WTC11 (cell line): ENCODE results near the gene FAF1. TPM values are rescaled to one million over a fixed set of nuclear protein-coding genes. Genes with fewer than 3 reads are reported as not detected.

Experiments used
- ATAC-seq: fragments of 200-7000 bp; cut with Tn5 transposase; 2 replicates; pipeline ENCODE4 v1.10.0; 2021; ENCODE audit warnings: mild to moderate bottlenecking, moderate library complexity
- CTCF ChIA-PET: fragments of 300-600 bp; sonication (Branson Sonifier 250); formaldehyde crosslinking; loops from one replicate; lab custom pipeline; 2021; ENCODE audit warnings: antibody characterized with exemption; lab: Charles Lee
- POLR2A ChIA-PET: fragments of 350-600 bp; sonication (Branson Sonifier 250); formaldehyde crosslinking; loops from one replicate; lab custom pipeline; 2021; ENCODE audit warnings: antibody characterized with exemption; lab: Charles Lee
- DNase-seq: peaks from one replicate; pipeline ENCODE4 v3.0.0; 2021; ENCODE audit warnings: low spot score
- H3K27ac Mint-ChIP-seq: 2 replicates; pipeline ENCODE4 v1.8.0; 2021; ENCODE audit warnings: mixed read lengths
- H3K27me3 Mint-ChIP-seq: 2 replicates; pipeline ENCODE4 v1.8.0; 2021; ENCODE audit warnings: low read depth, mild to moderate bottlenecking, moderate library complexity, mixed read lengths
- H3K36me3 Mint-ChIP-seq: 2 replicates; pipeline ENCODE4 v1.8.0; 2021; ENCODE audit warnings: mixed read lengths
- H3K4me1 Mint-ChIP-seq: 2 replicates; pipeline ENCODE4 v1.8.0; 2022; ENCODE audit warnings: mixed read lengths
- H3K4me3 Mint-ChIP-seq: 2 replicates; pipeline ENCODE4 v1.8.0; 2021; ENCODE audit warnings: mild to moderate bottlenecking, moderate library complexity, mixed read lengths
- H3K9me3 Mint-ChIP-seq: 2 replicates; pipeline ENCODE4 v1.8.0; 2021; ENCODE audit warnings: mixed read lengths
- CREM ChIP-seq: sonication (generic); formaldehyde crosslinking; IDR thresholded peaks from 2 replicates; pipeline ENCODE4 v1.8.1; 2022; ENCODE audit warnings: mild to moderate bottlenecking, missing genetic modification reagents, moderate library complexity
- EMX1 ChIP-seq: fragments of 250-450 bp; sonication (Bioruptor Pico); IDR thresholded peaks from 2 replicates; pipeline ENCODE4 v1.8.0; 2021; ENCODE audit warnings: mild to moderate bottlenecking
- ESRRA ChIP-seq: sonication (generic); formaldehyde crosslinking; IDR thresholded peaks from 2 replicates; pipeline ENCODE4 v1.8.1; 2022; ENCODE audit warnings: mild to moderate bottlenecking, missing genetic modification reagents, borderline replicate concordance
- FOXJ3 ChIP-seq: sonication (generic); formaldehyde crosslinking; IDR thresholded peaks from 2 replicates; pipeline ENCODE4 v1.9.0; 2021; ENCODE audit warnings: missing genetic modification reagents, mild to moderate bottlenecking, borderline replicate concordance
- FOXP1 ChIP-seq: sonication (generic); formaldehyde crosslinking; IDR thresholded peaks from 2 replicates; pipeline ENCODE4 v1.8.0; 2022; ENCODE audit warnings: missing genetic modification reagents, mild to moderate bottlenecking, moderate library complexity, borderline replicate concordance
- IRF2 ChIP-seq: sonication (generic); formaldehyde crosslinking; IDR thresholded peaks from 2 replicates; pipeline ENCODE4 v1.8.0; 2022; ENCODE audit warnings: low read depth, missing genetic modification reagents, borderline replicate concordance
- JAZF1 ChIP-seq: fragments of 250-450 bp; sonication (Bioruptor Pico); IDR thresholded peaks from 2 replicates; pipeline ENCODE4 v1.9.0; 2021; ENCODE audit warnings: moderate library complexity, mild to moderate bottlenecking, inconsistent platforms
- KAT7 ChIP-seq: sonication (generic); formaldehyde crosslinking; IDR thresholded peaks from 2 replicates; pipeline ENCODE4 v1.8.1; 2023; ENCODE audit warnings: missing genetic modification reagents, mild to moderate bottlenecking, borderline replicate concordance
- NFE2L1 ChIP-seq: sonication (generic); formaldehyde crosslinking; IDR thresholded peaks from 2 replicates; pipeline ENCODE4 v1.8.1; 2023; ENCODE audit warnings: missing genetic modification reagents
- NR1H2 ChIP-seq: sonication (generic); formaldehyde crosslinking; IDR thresholded peaks from 2 replicates; pipeline ENCODE4 v1.9.0; 2021; ENCODE audit warnings: mild to moderate bottlenecking, moderate library complexity, missing genetic modification reagents
- RORB ChIP-seq: fragments of 250-450 bp; sonication (Bioruptor Pico); IDR thresholded peaks from 2 replicates; pipeline ENCODE4 v1.9.0; 2021; ENCODE audit warnings: mild to moderate bottlenecking
- SP1 ChIP-seq: sonication (generic); formaldehyde crosslinking; conservative IDR thresholded peaks from 2 replicates; pipeline ENCODE4 v1.8.1; 2022; ENCODE audit warnings: missing genetic modification reagents
- TCF7 ChIP-seq: sonication (generic); formaldehyde crosslinking; IDR thresholded peaks from 2 replicates; pipeline ENCODE4 v1.8.0; 2022; ENCODE audit warnings: mild to moderate bottlenecking, low read depth, missing genetic modification reagents, moderate library complexity
- TP53 ChIP-seq: sonication (generic); formaldehyde crosslinking; IDR thresholded peaks from 2 replicates; pipeline ENCODE4 v1.8.1; 2023; ENCODE audit warnings: mild to moderate bottlenecking, missing genetic modification reagents
- ZBTB21 ChIP-seq: sonication (generic); formaldehyde crosslinking; IDR thresholded peaks from 2 replicates; pipeline ENCODE4 v1.8.1; 2023; ENCODE audit warnings: mild to moderate bottlenecking, missing genetic modification reagents, borderline replicate concordance
- ZNF121 ChIP-seq: sonication (generic); formaldehyde crosslinking; IDR thresholded peaks from 2 replicates; pipeline ENCODE4 v1.8.0; 2023; ENCODE audit warnings: missing genetic modification reagents
- ZNF219 ChIP-seq: sonication (generic); formaldehyde crosslinking; IDR thresholded peaks from 2 replicates; pipeline ENCODE4 v1.8.0; 2023; ENCODE audit warnings: missing genetic modification reagents, mild to moderate bottlenecking, borderline replicate concordance
- ZNF232 ChIP-seq: sonication (generic); formaldehyde crosslinking; IDR thresholded peaks from 2 replicates; pipeline ENCODE4 v1.8.0; 2022; ENCODE audit warnings: mild to moderate bottlenecking, missing genetic modification reagents
- ZNF317 ChIP-seq: sonication (generic); formaldehyde crosslinking; IDR thresholded peaks from 2 replicates; pipeline ENCODE4 v1.8.1; 2023; ENCODE audit warnings: low read depth, mild to moderate bottlenecking, moderate library complexity, missing genetic modification reagents, borderline replicate concordance
- ZNF396 ChIP-seq: fragments of 250-450 bp; sonication (Bioruptor Pico); IDR thresholded peaks from 2 replicates; pipeline ENCODE4 v1.8.0; 2021; ENCODE audit warnings: mild to moderate bottlenecking, moderate library complexity, borderline replicate concordance
- total RNA-seq: library from RNA; stranded (reverse); gene quantifications from 3 replicates; pipeline ENCODE4 v1.2.3, GENCODE V29; 2021
- TF ChIP-seq, protein P1 (sequence below): sonication (generic); formaldehyde crosslinking; IDR thresholded peaks from 2 replicates; pipeline ENCODE4 v1.8.0; 2022; ENCODE audit warnings: mild to moderate bottlenecking, missing genetic modification reagents
- TF ChIP-seq, protein P2 (sequence below): fragments of 250-450 bp; sonication (Bioruptor Pico); IDR thresholded peaks from 2 replicates; pipeline ENCODE4 v1.9.0; 2021; ENCODE audit warnings: mild to moderate bottlenecking
- TF ChIP-seq, protein P3 (sequence below): sonication (generic); formaldehyde crosslinking; IDR thresholded peaks from 2 replicates; pipeline ENCODE4 v1.8.1; 2022; ENCODE audit warnings: low read depth, mild to moderate bottlenecking, moderate library complexity, missing genetic modification reagents, borderline replicate concordance

Gene FAF1
- total RNA-seq, 1 experiment from 2014 or later: 53.5 TPM

DNA sequence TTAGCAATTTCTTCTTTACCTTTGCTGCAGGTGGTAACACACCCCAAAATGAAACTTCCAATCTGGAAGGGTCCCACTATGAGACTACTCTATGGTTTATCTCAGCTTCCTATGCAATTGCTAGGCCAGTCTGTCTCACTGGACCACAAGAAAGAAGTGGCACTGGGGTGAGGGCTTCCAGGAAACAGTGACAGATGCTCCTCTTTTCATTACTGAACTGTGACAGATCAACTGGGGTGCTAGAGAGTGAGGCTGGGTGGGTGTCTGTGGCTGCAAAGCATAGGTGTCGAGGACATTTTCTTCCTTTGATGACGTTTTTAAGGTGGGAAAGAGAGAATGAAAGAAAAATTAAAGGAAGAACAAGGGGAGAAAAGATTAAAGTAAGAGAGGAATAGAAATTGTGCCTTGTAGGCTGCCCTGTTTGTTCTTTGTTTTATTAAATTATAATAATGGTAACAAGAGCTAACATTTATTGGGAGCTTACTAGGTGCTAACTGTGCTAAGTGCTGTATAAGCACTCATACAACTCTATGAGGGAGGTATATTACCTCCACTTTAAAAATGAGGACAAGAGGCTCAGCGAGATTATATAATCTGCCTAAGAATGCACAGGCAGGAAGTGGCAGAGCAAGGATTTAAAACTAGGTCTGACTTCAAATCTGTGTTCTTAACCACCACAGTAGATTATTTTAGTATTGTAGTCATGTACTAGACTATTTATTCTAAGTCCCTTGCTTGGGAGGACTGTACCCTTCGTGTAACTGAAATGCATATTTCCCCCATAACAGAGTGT, 509.0 kb downstream of the FAF1 start:
- Mint-ChIP-seq H3K4me1 (peaks cover 14% of the 10 kb centered on the region), H3K9me3 (no peaks in the 10 kb centered on the region), H3K27ac (no peak overlapping the region), H3K27me3 (peaks cover 7% of the 10 kb centered on the region; the same call in 1 of the 2 replicates), H3K4me3 (no peak overlapping the region), H3K36me3 (no peaks in the 10 kb centered on the region)
- POLR2A ChIA-PET: no interaction called here
- ATAC-seq (no peak), DNase-seq (no peak)
- TF ChIP-seq IRF2 (no peak), ZNF232 (no peak), RORB (CRISPR knock-in tag) (no peak), ZNF396 (CRISPR knock-in tag) (no peak), SP1 (CRISPR knock-in tag) (no peak), TP53 (no peak), ESRRA (CRISPR knock-in tag) (no peak), TCF7 (CRISPR knock-in tag) (no peak), ZNF317 (CRISPR knock-in tag) (no peak), ZNF121 (CRISPR knock-in tag) (no peak)
- TF ChIP-seq, protein P1, sequence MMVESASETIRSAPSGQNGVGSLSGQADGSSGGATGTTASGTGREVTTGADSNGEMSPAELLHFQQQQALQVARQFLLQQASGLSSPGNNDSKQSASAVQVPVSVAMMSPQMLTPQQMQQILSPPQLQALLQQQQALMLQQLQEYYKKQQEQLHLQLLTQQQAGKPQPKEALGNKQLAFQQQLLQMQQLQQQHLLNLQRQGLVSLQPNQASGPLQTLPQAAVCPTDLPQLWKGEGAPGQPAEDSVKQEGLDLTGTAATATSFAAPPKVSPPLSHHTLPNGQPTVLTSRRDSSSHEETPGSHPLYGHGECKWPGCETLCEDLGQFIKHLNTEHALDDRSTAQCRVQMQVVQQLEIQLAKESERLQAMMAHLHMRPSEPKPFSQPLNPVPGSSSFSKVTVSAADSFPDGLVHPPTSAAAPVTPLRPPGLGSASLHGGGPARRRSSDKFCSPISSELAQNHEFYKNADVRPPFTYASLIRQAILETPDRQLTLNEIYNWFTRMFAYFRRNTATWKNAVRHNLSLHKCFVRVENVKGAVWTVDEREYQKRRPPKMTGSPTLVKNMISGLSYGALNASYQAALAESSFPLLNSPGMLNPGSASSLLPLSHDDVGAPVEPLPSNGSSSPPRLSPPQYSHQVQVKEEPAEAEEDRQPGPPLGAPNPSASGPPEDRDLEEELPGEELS (CRISPR knock-in tag): no peak
- TF ChIP-seq, protein P2, sequence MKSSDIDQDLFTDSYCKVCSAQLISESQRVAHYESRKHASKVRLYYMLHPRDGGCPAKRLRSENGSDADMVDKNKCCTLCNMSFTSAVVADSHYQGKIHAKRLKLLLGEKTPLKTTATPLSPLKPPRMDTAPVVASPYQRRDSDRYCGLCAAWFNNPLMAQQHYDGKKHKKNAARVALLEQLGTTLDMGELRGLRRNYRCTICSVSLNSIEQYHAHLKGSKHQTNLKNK (CRISPR knock-in tag): no peak
- TF ChIP-seq, protein P3, sequence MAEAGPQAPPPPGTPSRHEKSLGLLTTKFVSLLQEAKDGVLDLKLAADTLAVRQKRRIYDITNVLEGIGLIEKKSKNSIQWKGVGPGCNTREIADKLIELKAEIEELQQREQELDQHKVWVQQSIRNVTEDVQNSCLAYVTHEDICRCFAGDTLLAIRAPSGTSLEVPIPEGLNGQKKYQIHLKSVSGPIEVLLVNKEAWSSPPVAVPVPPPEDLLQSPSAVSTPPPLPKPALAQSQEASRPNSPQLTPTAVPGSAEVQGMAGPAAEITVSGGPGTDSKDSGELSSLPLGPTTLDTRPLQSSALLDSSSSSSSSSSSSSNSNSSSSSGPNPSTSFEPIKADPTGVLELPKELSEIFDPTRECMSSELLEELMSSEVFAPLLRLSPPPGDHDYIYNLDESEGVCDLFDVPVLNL (CRISPR knock-in tag): no peak
- TF ChIP-seq, all 79 proteins: peak for 0
- CTCF ChIA-PET: no interaction called here

DNA sequence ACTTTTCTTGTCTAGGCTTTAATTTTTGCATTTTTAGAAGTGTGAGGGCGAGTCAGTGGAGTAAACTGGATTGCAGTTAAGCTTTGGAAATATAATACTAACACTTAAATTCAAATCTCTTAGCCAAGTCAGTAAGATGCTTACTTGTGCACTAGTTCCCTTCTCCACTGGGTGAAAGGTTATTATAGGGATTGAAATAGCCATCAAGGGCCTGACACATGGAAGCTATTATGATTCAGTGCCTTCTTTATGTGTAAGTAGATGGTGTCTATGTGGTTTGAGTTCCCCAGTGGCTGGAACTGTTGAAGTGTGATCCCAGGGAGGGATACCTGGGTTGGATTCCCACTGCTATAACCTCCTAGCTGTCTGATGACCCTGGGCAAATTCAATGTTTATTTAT, 512.1 kb downstream of the FAF1 start:
- no peak for TF ChIP-seq ZNF219
- no peak for TF ChIP-seq NFE2L1 (CRISPR knock-in tag)
- TF ChIP-seq FOXP1: no peak
- TF ChIP-seq EMX1 (CRISPR knock-in tag): no peak
- no peak for TF ChIP-seq KAT7 (CRISPR knock-in tag)
- TF ChIP-seq NR1H2 (CRISPR knock-in tag): no peak
- no peak for TF ChIP-seq FOXJ3
- TF ChIP-seq, protein P1 (CRISPR knock-in tag): no peak
- no peak for TF ChIP-seq JAZF1 (CRISPR knock-in tag)
- TF ChIP-seq ZBTB21 (CRISPR knock-in tag): no peak
- TF ChIP-seq CREM (CRISPR knock-in tag): no peak
- TF ChIP-seq TCF7 (CRISPR knock-in tag): no peak
- TF ChIP-seq, all 79 proteins: peak for 0
- Mint-ChIP-seq H3K27ac (no peak overlapping the region), H3K4me1 (peaks cover 8% of the 10 kb centered on the region), H3K27me3 (peaks cover 5% of the 10 kb centered on the region; the same call in 1 of the 2 replicates), H3K36me3 (no peaks in the 10 kb centered on the region), H3K4me3 (no peak overlapping the region), H3K9me3 (no peaks in the 10 kb centered on the region)
- DNase-seq: no peak
- ATAC-seq: no peak
- ChIA-PET POLR2A (no interaction called here), CTCF (interaction anchor here (1.0 kb wide), 2 partner anchors 157 to 1917 kb away, joined by 4 to 6 read pairs; no protein-coding TSS in a partner anchor)
